Stimulated activated CD4-positive, alpha-beta T cell treated with anti-CD3 and anti-CD28 coated beads, Interleukin-2, amount 100 ng/mL, for 4 hours (primary cell): ENCODE results near the gene AAGAB.

Experiments
- DNase-seq: peaks from one replicate; pipeline ENCODE4 v3.0.0-alpha.2; 2020; ENCODE audit warnings: low read depth

Gene AAGAB

GRCh38 chr15:67210555-67211168 lies 43.8 kb downstream of the AAGAB start:
- DNase-seq = no peak

GRCh38 chr15:67208396-67208795 lies 46.1 kb downstream of the AAGAB start:
- DNase-seq = no peak

DNA sequence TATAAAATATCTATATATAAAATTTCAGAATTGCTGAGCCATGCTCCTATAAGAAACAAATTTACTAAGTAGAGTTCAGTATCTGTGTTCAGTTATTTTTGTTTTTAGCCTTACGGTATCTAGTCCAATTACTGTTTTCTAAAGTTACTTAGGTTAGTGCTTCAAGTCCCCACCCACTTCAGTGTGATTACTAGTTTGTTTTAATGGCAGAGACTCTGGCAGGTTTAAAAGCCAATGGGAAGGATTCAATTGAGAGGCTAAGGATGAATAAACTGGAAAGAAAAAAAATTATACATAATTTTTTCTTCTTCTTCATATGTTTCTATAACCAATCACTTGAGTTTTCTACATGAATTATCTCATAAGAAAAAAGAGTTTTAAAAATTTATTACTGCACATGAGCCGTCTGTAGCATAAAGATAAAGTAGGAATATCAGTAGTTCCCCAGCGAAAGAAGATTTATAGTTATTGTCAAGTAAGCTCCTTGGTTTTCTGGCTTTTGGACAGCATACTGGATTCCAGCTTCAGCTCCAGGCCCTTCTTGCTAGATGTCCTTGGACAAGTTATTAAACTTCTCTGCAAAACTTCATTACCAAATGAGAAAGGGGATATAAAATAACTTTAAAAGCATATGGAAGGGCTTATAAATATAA lies 46.8 kb downstream of the AAGAB start:
- DNase-seq = no peak

DNA sequence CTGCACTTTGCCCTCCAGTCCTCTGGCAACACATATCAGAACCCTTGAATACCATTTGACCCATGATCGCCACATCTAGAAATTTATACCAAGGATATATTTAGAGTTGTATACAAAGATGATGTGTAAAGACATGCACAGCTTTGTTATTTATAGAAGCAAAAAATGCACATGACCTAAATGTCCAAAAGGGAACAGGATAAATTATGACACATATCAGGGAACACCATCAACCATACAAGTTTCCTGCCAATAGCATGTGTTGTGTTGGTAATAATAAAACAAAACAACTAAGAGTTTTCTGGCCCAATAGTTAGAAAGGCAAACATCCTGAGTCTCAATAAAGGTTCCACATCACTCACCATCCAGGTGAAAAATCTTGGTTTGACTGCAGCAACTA lies 51.5 kb downstream of the AAGAB start:
- no peak for DNase-seq

DNA sequence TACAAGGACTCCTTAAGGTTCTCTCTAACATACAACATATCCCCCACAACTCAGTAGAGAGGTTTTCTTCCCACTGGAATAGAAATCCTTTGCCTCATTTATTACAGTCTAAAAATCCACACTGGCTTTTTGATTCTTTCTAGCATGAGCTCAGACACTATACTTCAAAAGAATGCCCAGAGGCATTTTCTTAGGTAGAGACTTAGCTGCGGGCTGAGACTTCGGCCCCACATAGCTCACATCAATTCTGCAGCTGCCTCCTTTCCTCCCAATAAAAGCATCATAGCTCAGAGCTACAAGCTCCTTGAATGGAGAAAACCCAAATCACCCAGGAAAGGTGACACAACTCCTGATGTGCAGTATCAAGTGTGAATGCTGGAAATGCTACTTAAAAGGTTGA lies 52.4 kb downstream of the AAGAB start:
- no peak for DNase-seq

DNA sequence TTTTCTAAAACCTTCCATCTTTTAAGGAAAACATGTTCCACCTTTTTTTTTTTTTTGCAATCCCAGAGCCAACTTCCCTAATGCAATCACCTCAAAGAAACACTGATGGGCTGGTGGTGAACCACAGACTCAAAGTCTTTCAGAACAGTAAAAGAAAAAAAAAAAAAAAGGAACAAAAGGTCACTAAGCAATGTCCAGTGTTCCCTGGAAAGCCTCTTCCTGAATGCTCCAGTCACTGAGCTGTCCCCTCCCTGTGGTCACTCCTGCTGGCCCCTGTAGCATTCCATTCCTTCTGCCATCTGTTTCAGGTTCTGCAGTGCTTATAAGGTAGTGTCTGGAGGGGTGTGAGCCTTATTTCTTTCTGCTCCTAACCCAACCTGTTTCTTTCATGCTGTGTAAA lies 53.3 kb downstream of the AAGAB start:
- DNase-seq = no peak

DNA sequence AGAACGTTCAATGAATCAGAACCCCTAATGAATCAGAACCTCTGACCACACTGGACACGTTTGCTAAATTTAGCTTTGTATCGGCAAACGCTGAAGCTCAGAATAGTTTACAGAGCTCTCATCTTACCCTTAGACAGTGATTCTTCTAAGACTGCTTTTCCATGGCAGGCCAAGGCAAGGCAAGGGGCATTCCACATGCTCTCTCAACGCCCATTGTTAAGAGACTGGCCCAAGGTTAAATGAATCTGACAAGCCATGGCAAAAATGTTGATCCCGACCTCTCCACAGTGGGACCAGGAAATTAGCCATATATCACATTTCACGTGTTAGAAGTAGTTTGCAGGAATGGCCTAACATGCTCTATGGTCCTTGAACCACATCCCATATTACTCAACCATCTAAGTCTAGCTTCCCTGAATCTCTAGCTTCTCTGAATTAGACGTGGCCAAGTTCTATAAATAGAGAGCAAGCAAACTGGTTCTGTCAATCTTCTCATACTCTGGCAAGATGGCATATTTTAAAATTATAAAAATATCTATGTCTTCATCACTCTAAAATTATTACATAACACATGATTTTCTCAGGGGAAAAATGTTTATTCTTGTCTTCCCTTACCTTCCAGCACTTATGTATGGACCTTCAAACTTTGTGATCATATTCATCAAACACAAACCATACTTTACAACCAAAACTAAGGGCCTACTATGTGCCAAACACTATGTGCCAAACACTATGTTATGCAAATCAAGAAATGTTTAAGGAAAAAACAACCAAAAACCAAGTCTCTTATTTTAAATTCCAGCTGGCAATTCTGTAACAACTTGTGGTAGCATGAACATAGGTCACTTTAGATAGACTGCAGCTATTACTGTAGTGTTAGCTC lies 54.3 kb downstream of the AAGAB start:
- DNase-seq = no peak

GRCh38 chr15:67199391-67199790 lies 55.1 kb downstream of the AAGAB start:
- no peak for DNase-seq

- DNase-seq = no peak
Measured at GRCh38 chr15:67198157-67198754, 56.2 kb downstream of the AAGAB start.

DNA sequence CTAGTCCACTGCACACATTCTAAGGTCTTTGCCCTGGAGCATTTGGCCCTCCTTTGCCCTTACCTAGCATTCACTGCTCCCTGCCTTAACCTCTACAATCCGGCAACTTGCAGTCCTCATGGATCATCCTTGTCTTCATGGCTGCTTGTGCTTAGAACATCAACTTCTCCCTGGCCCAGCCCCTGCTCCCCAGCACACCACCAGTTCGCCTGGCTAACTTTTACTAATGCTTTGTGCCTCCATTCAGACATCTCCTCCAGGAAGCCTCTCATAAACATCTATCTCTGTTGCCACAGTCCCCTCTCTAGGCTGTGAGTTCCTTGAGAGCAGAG lies 57.1 kb downstream of the AAGAB start:
- DNase-seq = no peak

- no peak for DNase-seq
Measured at GRCh38 chr15:67196672-67197363, 57.6 kb downstream of the AAGAB start.

DNA sequence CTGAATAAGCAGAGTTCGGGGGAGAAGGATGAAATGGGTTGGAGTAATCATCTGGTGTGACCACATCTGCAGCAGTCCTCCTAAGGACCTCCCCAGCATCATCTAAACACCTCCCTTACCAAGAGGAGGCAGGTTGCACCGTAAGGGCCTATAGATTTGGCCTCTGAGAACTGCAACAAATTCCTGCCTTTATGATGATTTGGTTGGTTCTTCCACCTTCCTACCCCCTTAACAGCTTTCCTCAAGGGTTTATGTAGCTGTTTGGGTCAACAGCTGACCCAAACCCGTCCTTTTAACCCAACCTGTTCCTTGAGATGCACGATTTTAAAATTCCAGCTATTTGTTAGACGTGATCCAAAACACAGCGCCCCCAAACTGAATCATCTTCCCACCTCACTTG lies 58.2 kb downstream of the AAGAB start:
- no peak for DNase-seq

DNA sequence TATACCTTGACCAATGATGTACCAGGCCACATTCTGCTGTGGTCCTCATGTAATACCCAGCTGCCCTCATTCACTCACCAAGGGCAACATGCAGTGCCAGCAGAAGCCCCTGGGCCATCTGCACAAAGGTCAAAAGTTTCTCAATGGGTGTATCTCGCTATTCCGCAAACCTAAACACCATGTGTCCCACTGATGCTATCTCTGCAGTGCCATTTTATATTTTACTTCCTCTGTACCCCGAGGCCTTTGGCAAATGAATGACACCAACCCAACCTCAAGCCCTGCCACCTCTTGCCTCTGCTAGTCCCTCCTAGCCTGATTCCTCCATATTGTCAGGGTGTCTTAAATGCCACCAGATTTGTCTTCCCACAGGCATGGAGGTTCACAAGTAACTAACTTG lies 59.2 kb downstream of the AAGAB start:
- DNase-seq = no peak

GRCh38 chr15:67194171-67195114 lies 60.0 kb downstream of the AAGAB start:
- DNase-seq = no peak

GRCh38 chr15:67193223-67193990 lies 61.1 kb downstream of the AAGAB start:
- no peak for DNase-seq

DNA sequence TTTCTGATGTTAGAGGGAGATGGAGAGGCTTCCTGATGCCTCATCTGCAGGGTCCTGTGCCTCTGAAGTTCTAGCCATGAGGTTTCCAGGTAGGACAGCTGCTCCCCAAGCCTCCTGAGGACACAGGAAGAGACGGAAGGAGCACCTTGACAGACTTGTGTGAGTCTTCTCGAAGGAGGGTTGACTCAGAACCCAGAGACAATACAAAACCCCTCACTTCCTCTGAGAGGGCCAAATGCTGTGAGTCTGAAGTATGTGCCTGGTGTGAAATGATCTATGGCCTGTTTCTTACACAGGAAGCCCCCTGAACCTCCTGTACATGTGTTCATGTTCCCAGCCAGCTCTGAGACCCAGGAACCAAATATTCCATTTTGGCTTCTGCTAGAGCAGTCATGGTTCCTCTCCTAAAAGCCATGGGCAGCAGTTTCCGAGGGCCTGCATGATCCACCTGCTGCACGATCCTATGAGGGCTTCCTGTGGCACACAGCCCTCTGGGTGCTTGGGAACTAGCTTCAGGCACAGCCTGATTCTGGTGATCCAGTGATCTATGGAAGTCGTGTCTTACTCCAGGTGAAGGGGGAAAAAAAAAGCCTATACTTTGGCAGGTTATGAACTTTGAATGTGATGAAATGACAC lies 62.2 kb downstream of the AAGAB start:
- DNase-seq = no peak

GRCh38 chr15:67190813-67191212 lies 63.6 kb downstream of the AAGAB start:
- no peak for DNase-seq

DNA sequence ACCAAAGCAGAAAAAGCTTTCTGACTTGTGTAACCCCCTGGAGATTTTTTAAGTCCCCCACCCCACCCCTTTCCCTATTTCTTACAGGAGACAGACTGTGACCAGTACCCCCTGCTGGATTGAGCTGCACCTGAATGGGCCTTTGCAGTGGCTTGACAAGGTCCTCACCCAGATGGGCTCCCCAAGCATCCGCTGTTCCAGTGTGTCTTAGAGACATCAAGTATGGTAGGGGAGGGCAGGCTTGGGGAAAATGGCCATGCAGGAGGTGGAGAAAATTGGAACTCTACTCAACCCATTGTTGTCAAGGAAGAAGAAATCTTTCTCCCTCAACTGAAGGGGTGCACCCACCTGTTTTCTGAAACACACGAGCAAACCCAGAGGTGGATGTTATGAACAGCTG lies 64.1 kb downstream of the AAGAB start:
- DNase-seq = no peak

- DNase-seq = no peak
Measured at GRCh38 chr15:67189326-67190051, 65.0 kb downstream of the AAGAB start.
